Neuronal stem cell (in vitro differentiated cells): Measurements from ENCODE around the gene MRPL12.

Experiments
- DNase-seq: peaks from one replicate; pipeline ENCODE4 v3.0.0-alpha.2; 2013; ENCODE audit warnings: low spot score
- H2AFZ ChIP-seq: one replicate; pipeline ENCODE4 v1.6.1; 2013; ENCODE audit warnings: mild to moderate bottlenecking, low read length, inconsistent platforms
- H2AK5ac ChIP-seq: 2 replicates; pipeline ENCODE4 v1.6.1; 2013; ENCODE audit warnings: low read depth, mild to moderate bottlenecking, inconsistent platforms, low read length, moderate library complexity, mixed read lengths
- H2BK120ac ChIP-seq: 2 replicates; pipeline ENCODE4 v1.6.1; 2013; ENCODE audit warnings: low read depth, mild to moderate bottlenecking, inconsistent platforms, low read length, moderate library complexity, mixed read lengths
- H2BK12ac ChIP-seq: one replicate; pipeline ENCODE4 v1.6.1; 2013; ENCODE audit warnings: low read length, inconsistent platforms
- H2BK15ac ChIP-seq: 2 replicates; pipeline ENCODE4 v1.6.1; 2013; ENCODE audit warnings: mild to moderate bottlenecking, low read length, inconsistent platforms, mixed read lengths
- H2BK5ac ChIP-seq: one replicate; pipeline ENCODE4 v1.6.1; 2013; ENCODE audit warnings: inconsistent platforms, mild to moderate bottlenecking, low read length, moderate library complexity
- H3K14ac ChIP-seq: one replicate; pipeline ENCODE4 v1.6.1; 2013; ENCODE audit warnings: low read length, inconsistent platforms
- H3K18ac ChIP-seq: 2 replicates; pipeline ENCODE4 v1.6.1; 2013; ENCODE audit warnings: low read length, inconsistent platforms
- H3K23ac ChIP-seq: 2 replicates; pipeline ENCODE4 v1.6.1; 2013; ENCODE audit warnings: low read depth, mild to moderate bottlenecking, mixed read lengths, low read length, inconsistent platforms; ENCODE audit not compliant: poor library complexity
- H3K27ac ChIP-seq: replicated peaks from 3 replicates; pipeline ENCODE4 v1.5.1; 2013; ENCODE audit warnings: low read length, inconsistent platforms
- H3K27me3 ChIP-seq, 3 experiments: 2 replicates each; pipeline ENCODE4 v1.6.1; 2013; ENCODE audit warnings: low read length in 3 of 3, mild to moderate bottlenecking in 2 of 3, inconsistent platforms in 1 of 3, low read depth in 1 of 3, mixed read lengths in 1 of 3, moderate library complexity in 1 of 3; ENCODE audit not compliant: control insufficient read depth in 3 of 3, insufficient read depth in 3 of 3
- H3K36me3 ChIP-seq, 2 donors: replicated peaks in 1 of 2; 2 replicates each; pipeline ENCODE4 v1.6.1; 2013; ENCODE audit warnings: low read length in 2 of 2; ENCODE audit not compliant: control insufficient read depth in 2 of 2, insufficient read depth in 2 of 2
- H3K4ac ChIP-seq: 2 replicates; pipeline ENCODE4 v1.6.1; 2013; ENCODE audit warnings: inconsistent platforms, mild to moderate bottlenecking, low read length, moderate library complexity
- H3K4me1 ChIP-seq, 2 donors: 1 replicate in 1 of 2; 2 replicates in 1 of 2; pipeline ENCODE4 v1.6.1; 2013; ENCODE audit warnings: low read length in 2 of 2, low read depth in 1 of 2; ENCODE audit not compliant: control insufficient read depth in 2 of 2, insufficient read depth in 1 of 2
- H3K4me2 ChIP-seq: one replicate; pipeline ENCODE4 v1.6.1; 2013; ENCODE audit warnings: mild to moderate bottlenecking, low read length, inconsistent platforms; ENCODE audit not compliant: insufficient read depth, poor library complexity, severe bottlenecking
- H3K4me3 ChIP-seq, 2 donors: 2 replicates each; pipeline ENCODE4 v1.5.1; 2013; ENCODE audit warnings: low read length in 2 of 2, mild to moderate bottlenecking in 2 of 2, inconsistent platforms in 1 of 2, moderate library complexity in 1 of 2
- H3K79me1 ChIP-seq: one replicate; pipeline ENCODE4 v1.6.1; 2013; ENCODE audit warnings: low read depth, mild to moderate bottlenecking, inconsistent platforms, low read length, moderate library complexity
- H3K9ac ChIP-seq: one replicate; pipeline ENCODE4 v1.6.1; 2013; ENCODE audit warnings: mild to moderate bottlenecking, low read depth, low read length, inconsistent platforms; ENCODE audit not compliant: poor library complexity
- H3K9me3 ChIP-seq, 2 donors: replicated peaks in 1 of 2; 2 replicates each; pipeline versions ENCODE3 to v1.6.1; 2013; ENCODE audit warnings: low read length in 2 of 2, mild to moderate bottlenecking in 2 of 2, inconsistent platforms in 1 of 2, low read depth in 1 of 2, mixed read lengths in 1 of 2, moderate library complexity in 1 of 2; ENCODE audit not compliant: control insufficient read depth in 2 of 2, insufficient read depth in 1 of 2
- H4K8ac ChIP-seq: one replicate; pipeline ENCODE4 v1.6.1; 2013; ENCODE audit warnings: low read depth, mild to moderate bottlenecking, inconsistent platforms, low read length, moderate library complexity
- H4K91ac ChIP-seq: one replicate; pipeline ENCODE4 v1.6.1; 2013; ENCODE audit warnings: low read length, low read depth, mild to moderate bottlenecking, inconsistent platforms; ENCODE audit not compliant: poor library complexity
- WGBS, 2 donors: extraction: QIAGEN DNeasy Blood & Tissue Kit; methylation state at CpG; one replicate each; pipeline ENCODE4 v1.1.7; 2013; ENCODE audit warnings: missing lambda C conversion rate in 2 of 2, mixed read lengths in 1 of 2; ENCODE audit not compliant: insufficient read length in 2 of 2, insufficient replicate concordance in 1 of 2; ENCODE audit errors: extremely low coverage in 2 of 2; 5-methylcytosine and 5-hydroxymethylcytosine counted together

MRPL12 gene

GRCh38 chr17:81691608-81692007 is 11.6 kb upstream of the MRPL12 start:
- no peak overlapping the region for H2BK15ac ChIP-seq
- H3K18ac ChIP-seq: no peak overlapping the region
- H3K23ac ChIP-seq: no peak overlapping the region
- H2BK5ac ChIP-seq: peak overlapping the region; percentile 24
- no peak overlapping the region for H3K14ac ChIP-seq
- no peak overlapping the region for H2BK12ac ChIP-seq
- no peak overlapping the region for H4K8ac ChIP-seq
- no peak overlapping the region for H3K4ac ChIP-seq
- no peaks in the 10 kb centered on the region for H3K4me1 ChIP-seq
- peaks cover 72 to 98% of the 10 kb centered on the region in 2 donors for H3K36me3 ChIP-seq
- H3K9me3 ChIP-seq: no peaks in the 10 kb centered on the region
- no CpG with 5 or more reads among the region's 20 CpGs for WGBS, 2 donors
- peak overlapping the region; percentile 12 for H3K9ac ChIP-seq
- no peak overlapping the region for H2AK5ac ChIP-seq
- peaks cover 16% of the 10 kb centered on the region for H3K79me1 ChIP-seq
- H3K4me2 ChIP-seq: no peak overlapping the region
- no peak for DNase-seq
- H2BK120ac ChIP-seq: no peak overlapping the region
- H4K91ac ChIP-seq: no peak overlapping the region
- H3K27ac ChIP-seq: no peak overlapping the region
- H3K4me3 ChIP-seq: no peak overlapping the region
- no peaks in the 10 kb centered on the region for H3K27me3 ChIP-seq
- H2AFZ ChIP-seq: no peak overlapping the region

- no peak overlapping the region for H2AFZ ChIP-seq
- no peak overlapping the region for H3K27ac ChIP-seq
- H4K91ac ChIP-seq: peak overlapping the region; percentile 12
- no peak overlapping the region for H3K4me2 ChIP-seq
- peak overlapping the region; percentile 21 for H2AK5ac ChIP-seq
- H3K18ac ChIP-seq: no peak overlapping the region
- H3K4ac ChIP-seq: no peak overlapping the region
- peaks cover 19% of the 10 kb centered on the region for H3K79me1 ChIP-seq
- H2BK12ac ChIP-seq: no peak overlapping the region
- no peak overlapping the region for H3K14ac ChIP-seq
- H3K36me3 ChIP-seq: peaks cover 73 to 98% of the 10 kb centered on the region in 2 donors
- H2BK15ac ChIP-seq: no peak overlapping the region
- no peak overlapping the region for H3K23ac ChIP-seq
- no peak overlapping the region for H2BK120ac ChIP-seq
- H2BK5ac ChIP-seq: no peak overlapping the region
- H3K4me1 ChIP-seq: no peaks in the 10 kb centered on the region
- no peak for DNase-seq
- H3K4me3 ChIP-seq: no peak overlapping the region
- no peak overlapping the region for H4K8ac ChIP-seq
- H3K27me3 ChIP-seq: no peaks in the 10 kb centered on the region
- no peaks in the 10 kb centered on the region for H3K9me3 ChIP-seq
- H3K9ac ChIP-seq: peak overlapping the region; percentile 44
- no CpG with 5 or more reads among the region's 35 CpGs for WGBS, 2 donors
Measured at GRCh38 chr17:81693509-81694210, 9.5 kb upstream of the MRPL12 start.

GRCh38 chr17:81694810-81695209 is 8.4 kb upstream of the MRPL12 start:
- no peak overlapping the region for H3K14ac ChIP-seq
- WGBS, 2 donors: no CpG with 5 or more reads among the region's 19 CpGs
- no peak overlapping the region for H3K18ac ChIP-seq
- no peak overlapping the region for H3K9ac ChIP-seq
- no peak overlapping the region for H4K8ac ChIP-seq
- H3K23ac ChIP-seq: no peak overlapping the region
- no peaks in the 10 kb centered on the region for H3K27me3 ChIP-seq
- H2BK15ac ChIP-seq: no peak overlapping the region
- H3K79me1 ChIP-seq: peaks cover 13% of the 10 kb centered on the region
- H3K4me2 ChIP-seq: no peak overlapping the region
- no peak overlapping the region for H3K4me3 ChIP-seq
- no peaks in the 10 kb centered on the region for H3K9me3 ChIP-seq
- no peak overlapping the region for H3K27ac ChIP-seq
- H2BK12ac ChIP-seq: no peak overlapping the region
- H3K36me3 ChIP-seq: peaks cover 63 to 98% of the 10 kb centered on the region in 2 donors
- no peak overlapping the region for H2BK5ac ChIP-seq
- H2AFZ ChIP-seq: no peak overlapping the region
- H2BK120ac ChIP-seq: no peak overlapping the region
- no peak overlapping the region for H3K4ac ChIP-seq
- H2AK5ac ChIP-seq: no peak overlapping the region
- no peaks in the 10 kb centered on the region for H3K4me1 ChIP-seq
- no peak overlapping the region for H4K91ac ChIP-seq
- no peak for DNase-seq

- Histone ChIP-seq H3K27ac (no peak overlapping the region), H3K23ac (no peak overlapping the region), H3K4me2 (no peak overlapping the region), H3K4ac (no peak overlapping the region), H2BK12ac (no peak overlapping the region), H2AFZ (no peak overlapping the region), H3K14ac (no peak overlapping the region), H4K91ac (no peak overlapping the region), H3K18ac (no peak overlapping the region), H3K9ac (no peak overlapping the region), H2BK5ac (no peak overlapping the region), H3K36me3 (peaks cover 59 to 96% of the 10 kb centered on the region in 2 donors), H2AK5ac (no peak overlapping the region), H3K9me3 (no peaks in the 10 kb centered on the region), H2BK15ac (no peak overlapping the region), H4K8ac (no peak overlapping the region), H3K79me1 (peaks cover 13% of the 10 kb centered on the region), H2BK120ac (no peak overlapping the region), H3K27me3 (no peaks in the 10 kb centered on the region), H3K4me1 (no peaks in the 10 kb centered on the region), H3K4me3 (no peak overlapping the region)
- DNase-seq: no peak
- WGBS, 2 donors: no CpG with 5 or more reads among the region's 6 CpGs
Measured at GRCh38 chr17:81695211-81695610, 8.0 kb upstream of the MRPL12 start.
